IPS-18c (cell line): ENCODE data around the gene C17orf107.
"Not testable (repeated sequence)": the region's sequence is repeated elsewhere in the genome, so short reads cannot be mapped to it uniquely, and the experiment has no call there.

ENCODE experiments used
- H3K4me3 ChIP-seq: 2 replicates; pipeline ENCODE4 v1.7.0; 2013; ENCODE audit warnings: low read depth, mild to moderate bottlenecking, low read length, moderate library complexity; ENCODE audit not compliant: insufficient read depth
- H3K9me3 ChIP-seq: one replicate; pipeline ENCODE4 v1.6.1; 2013; ENCODE audit warnings: mild to moderate bottlenecking, low read length, moderate library complexity; ENCODE audit not compliant: control insufficient read depth, insufficient read depth

C17orf107 gene

GRCh38 chr17:4867535-4867934 lies 31.8 kb upstream of the C17orf107 start:
- H3K9me3 ChIP-seq, H3K4me3 ChIP-seq: not testable (repeated sequence)

- not testable (repeated sequence) for H3K4me3 ChIP-seq, H3K9me3 ChIP-seq
These were observed 30.0 kb upstream of the C17orf107 start for GRCh38 chr17:4869058-4869998.

- H3K9me3 ChIP-seq, result no peaks in the 10 kb centered on the region
- H3K4me3 ChIP-seq, result no peak overlapping the region
These were observed 28.5 kb upstream of the C17orf107 start for GRCh38 chr17:4870855-4871254.

GRCh38 chr17:4872786-4873185 lies 26.6 kb upstream of the C17orf107 start:
- Histone ChIP-seq H3K4me3 (no peak overlapping the region), H3K9me3 (no peaks in the 10 kb centered on the region)

- H3K9me3 ChIP-seq, result peaks cover 2% of the 10 kb centered on the region
- H3K4me3 ChIP-seq, result no peak overlapping the region
These were observed 22.2 kb upstream of the C17orf107 start for GRCh38 chr17:4877089-4877488.

- no peak overlapping the region for H3K4me3 ChIP-seq
- peaks cover 2% of the 10 kb centered on the region for H3K9me3 ChIP-seq
These were observed 19.7 kb upstream of the C17orf107 start for GRCh38 chr17:4879601-4880000.

- Histone ChIP-seq H3K4me3 (no peak overlapping the region), H3K9me3 (peaks cover 2% of the 10 kb centered on the region)
These were observed 18.5 kb upstream of the C17orf107 start for GRCh38 chr17:4880857-4881256.

GRCh38 chr17:4881761-4882555 lies 17.4 kb upstream of the C17orf107 start:
- peaks cover 2% of the 10 kb centered on the region for H3K9me3 ChIP-seq
- no peak overlapping the region for H3K4me3 ChIP-seq

GRCh38 chr17:4884489-4884888 lies 14.8 kb upstream of the C17orf107 start:
- H3K4me3 ChIP-seq, result no peak overlapping the region
- H3K9me3 ChIP-seq, result peaks cover 1% of the 10 kb centered on the region

- no peaks in the 10 kb centered on the region for H3K9me3 ChIP-seq
These were observed 12.5 kb upstream of the C17orf107 start for GRCh38 chr17:4886830-4887229.

GRCh38 chr17:4887581-4887980 lies 11.8 kb upstream of the C17orf107 start:
- H3K9me3 ChIP-seq, result no peaks in the 10 kb centered on the region
- H3K4me3 ChIP-seq, result no peak overlapping the region

More at GRCh38 chr17:4886830-4887229, 12.5 kb upstream of the C17orf107 start:
- H3K4me3 ChIP-seq, result no peak overlapping the region

GRCh38 chr17:4891411-4892410 lies 7.6 kb upstream of the C17orf107 start:
- Histone ChIP-seq H3K9me3 (no peaks in the 10 kb centered on the region), H3K4me3 (no peak overlapping the region)

- H3K9me3 ChIP-seq, result no peaks in the 10 kb centered on the region
- no peak overlapping the region for H3K4me3 ChIP-seq
These were observed 6.7 kb upstream of the C17orf107 start for GRCh38 chr17:4892499-4893221.

GRCh38 chr17:4893272-4893671 lies 6.1 kb upstream of the C17orf107 start:
- no peak overlapping the region for H3K4me3 ChIP-seq
- no peaks in the 10 kb centered on the region for H3K9me3 ChIP-seq

GRCh38 chr17:4893721-4894560 lies 5.4 kb upstream of the C17orf107 start:
- no peaks in the 10 kb centered on the region for H3K9me3 ChIP-seq
- no peak overlapping the region for H3K4me3 ChIP-seq

- H3K4me3 ChIP-seq, result no peak overlapping the region
- H3K9me3 ChIP-seq, result no peaks in the 10 kb centered on the region
These were observed 4.2 kb upstream of the C17orf107 start for GRCh38 chr17:4895121-4895520.
